ENCODE data around the gene LEAP2. TPM values are rescaled to one million over a fixed set of nuclear protein-coding genes. Genes with fewer than 3 reads are reported as not detected.

Gene LEAP2, protein sequence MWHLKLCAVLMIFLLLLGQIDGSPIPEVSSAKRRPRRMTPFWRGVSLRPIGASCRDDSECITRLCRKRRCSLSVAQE
- total RNA-seq, result 1 to 10 TPM; 1.1 to 1.3 TPM
- long read RNA-seq, partial matches to known transcripts, result 0 of 2 reads
- long read RNA-seq, other reads (novel, unspliced or antisense), result 2 of 2 reads

DNA sequence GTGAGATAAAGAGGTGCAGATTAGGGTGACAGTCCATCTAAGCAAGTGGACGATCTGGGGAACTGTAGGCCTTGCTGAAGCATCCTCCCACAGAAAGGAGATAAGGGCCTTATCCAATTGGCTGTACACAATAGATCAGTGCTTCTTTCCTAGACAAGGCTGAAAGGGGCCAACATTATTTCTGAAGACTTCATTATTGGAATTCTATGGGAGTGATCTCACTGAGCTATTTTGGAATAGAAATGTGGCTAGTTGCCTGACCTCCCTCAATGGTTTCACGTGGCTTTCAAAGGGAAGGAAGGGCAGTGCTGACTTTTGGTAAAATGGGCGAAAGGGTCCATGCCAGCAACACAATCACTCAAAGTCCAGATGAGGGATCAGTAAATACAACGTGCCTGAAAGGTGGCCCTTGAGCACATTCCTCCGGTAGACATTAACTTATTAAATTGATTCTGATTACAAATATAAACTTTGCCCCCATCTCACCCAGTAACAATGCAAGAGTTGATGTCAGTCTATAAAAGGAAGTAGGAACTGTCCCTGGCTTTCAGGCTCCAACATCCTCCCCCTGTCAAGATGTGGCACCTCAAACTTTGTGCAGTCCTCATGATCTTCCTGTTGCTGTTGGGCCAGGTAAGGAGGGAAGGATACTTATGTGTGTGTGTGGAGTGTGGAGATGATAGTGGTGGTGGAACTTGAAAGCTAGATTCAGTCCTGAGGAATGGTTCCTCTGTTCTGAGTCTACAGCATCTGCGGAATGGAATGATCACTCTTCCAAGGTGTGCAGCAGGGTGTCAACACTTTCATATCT lies at the start of gene LEAP2:
Gene LEAP2, plus strand, starts transcription at position 550 of the 811 bp plus-strand sequence. Its CDS starts 27 bp downstream, at position 577.
- DNase-seq (no peak), ATAC-seq (peak; percentile 33 to 49)
- intact Hi-C loops (cut with DNase I), result no loop called here

- intact Hi-C loops (cut with DNase I), result loop anchor here (5.0 to 10.0 kb wide), 2 partner anchors 442 to 450 kb away; no protein-coding TSS in a partner anchor
- ATAC-seq (no peak), DNase-seq (no peak)
Measured at GRCh38 chr5:132824426-132824825, 49.0 kb upstream of the LEAP2 start.

- intact Hi-C loops (cut with DNase I), result loop anchor here in 1 of 2 donors (10.0 kb wide), 1 partner anchor 450 kb away; no protein-coding TSS in a partner anchor
- ATAC-seq (no peak), DNase-seq (no peak)
Measured at GRCh38 chr5:132825033-132825833, 48.2 kb upstream of the LEAP2 start.

- DNase-seq, result no peak
- no peak for ATAC-seq
- intact Hi-C loops (cut with DNase I), result loop anchor here in 1 of 2 donors (10.0 kb wide), 1 partner anchor 451 kb away; no protein-coding TSS in a partner anchor
Measured at GRCh38 chr5:132825834-132826391, 47.6 kb upstream of the LEAP2 start.

- intact Hi-C loops (cut with DNase I), result loop anchor here in 1 of 2 donors (10.0 kb wide), 1 partner anchor 452 kb away; no protein-coding TSS in a partner anchor
- no peak for ATAC-seq
- DNase-seq, result no peak
Measured at GRCh38 chr5:132826424-132827082, 46.9 kb upstream of the LEAP2 start.

DNA sequence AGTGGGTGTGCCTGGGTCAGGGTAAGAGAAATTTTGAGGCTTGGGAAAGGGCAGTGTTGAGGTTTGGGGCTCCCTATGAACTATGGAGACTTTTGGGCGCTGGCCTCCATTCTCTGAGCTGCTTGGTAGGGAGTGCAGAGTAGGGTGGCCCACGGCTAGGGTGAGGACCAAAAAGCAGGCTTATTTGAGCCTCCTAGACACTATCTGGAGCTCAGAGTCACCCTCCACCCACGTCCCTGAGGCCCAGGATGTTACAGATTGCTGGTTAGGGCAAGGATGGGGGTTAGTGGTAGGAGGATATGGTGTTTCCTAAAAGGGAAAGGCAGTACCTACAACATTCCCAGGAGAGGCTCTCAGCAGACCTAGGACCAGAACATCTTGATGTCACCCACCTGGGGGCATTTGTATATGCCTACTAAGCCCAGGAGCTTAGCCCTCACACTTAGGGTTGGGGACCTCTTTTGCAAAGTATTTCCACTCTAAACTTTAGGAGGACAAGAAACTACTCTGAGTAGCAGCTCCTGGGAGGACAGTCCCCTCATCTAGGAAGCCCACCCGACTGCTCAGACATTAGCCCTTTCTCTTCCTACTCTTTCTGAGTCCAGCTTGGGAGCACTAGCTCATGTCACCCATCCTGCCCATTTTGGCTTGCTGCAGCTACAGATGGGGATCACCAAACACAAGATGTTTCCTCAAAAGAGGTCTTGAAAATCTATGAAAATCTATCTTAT lies 45.4 kb upstream of the LEAP2 start:
- ATAC-seq (no peak), DNase-seq (no peak)
- intact Hi-C loops (cut with DNase I), result loop anchor here in 1 of 2 donors (10.0 kb wide), 1 partner anchor 453 kb away; no protein-coding TSS in a partner anchor

- intact Hi-C loops (cut with DNase I), result loop anchor here in 1 of 2 donors (10.0 kb wide), 1 partner anchor 454 kb away; no protein-coding TSS in a partner anchor
- DNase-seq (no peak), ATAC-seq (no peak)
Measured at GRCh38 chr5:132828846-132829494, 44.5 kb upstream of the LEAP2 start.

DNA sequence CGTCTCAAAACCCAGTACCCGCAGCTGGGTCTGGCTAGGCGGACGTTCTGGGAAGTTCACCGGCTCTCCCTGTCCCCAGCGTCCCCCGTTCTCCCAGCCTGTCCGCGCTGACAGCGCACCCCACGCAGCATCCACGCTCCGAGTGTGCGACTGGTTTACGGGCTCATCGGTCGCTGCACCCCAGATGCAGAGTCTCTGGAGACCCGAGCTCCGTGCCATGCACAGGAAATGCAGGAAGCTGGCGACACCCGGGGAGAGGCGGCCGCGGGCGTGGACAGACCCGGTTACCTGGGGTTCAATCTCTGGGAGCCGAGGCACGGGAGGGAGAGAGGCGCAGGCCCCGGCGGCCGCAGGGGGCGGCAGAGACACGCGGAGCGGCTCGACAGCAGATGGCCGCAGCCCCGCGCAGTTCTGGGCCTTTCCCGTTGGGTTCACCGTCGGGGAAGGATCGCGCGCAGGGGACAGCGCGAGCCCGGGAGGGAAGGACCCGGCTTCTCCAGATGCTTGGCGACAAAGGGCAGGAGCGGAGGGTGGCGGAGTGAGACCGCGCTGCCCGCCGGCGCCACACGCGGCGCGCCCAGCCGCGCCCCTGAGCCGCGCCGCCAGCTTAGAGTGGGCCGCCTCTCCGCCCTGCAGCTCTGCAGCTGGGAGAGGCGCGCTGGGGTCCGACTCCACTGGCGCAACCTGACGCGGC lies 43.6 kb upstream of the LEAP2 start:
- ATAC-seq (peak; percentile 90 to 94), DNase-seq (peak; percentile 84)
- intact Hi-C loops (cut with DNase I), result loop anchor here (2.0 to 10.0 kb wide), 3 partner anchors 47 to 455 kb away; no protein-coding TSS in a partner anchor

GRCh38 chr5:132830436-132831094 lies 42.9 kb upstream of the LEAP2 start, which contains the start of gene SHROOM1:
SHROOM1 (minus strand) TSS chr5:132830647; CDS start chr5:132826140, 4,507 bp downstream.
- intact Hi-C loops (cut with DNase I), result loop anchor here (2.0 to 5.0 kb wide), 2 partner anchors 47 to 52 kb away; no protein-coding TSS in a partner anchor
- DNase-seq (peak; percentile 79), ATAC-seq (peak; percentile 76 to 81)

- intact Hi-C loops (cut with DNase I), result loop anchor here (2.0 to 5.0 kb wide), 2 partner anchors 46 to 52 kb away; no protein-coding TSS in a partner anchor
- no peak for ATAC-seq
Measured at GRCh38 chr5:132831095-132831860, 42.2 kb upstream of the LEAP2 start.

GRCh38 chr5:132832612-132833011 lies 40.9 kb upstream of the LEAP2 start:
- intact Hi-C loops (cut with DNase I), result loop anchor here in 1 of 2 donors (5.0 kb wide), 1 partner anchor 45 kb away; no protein-coding TSS in a partner anchor
- ATAC-seq, result no peak
- no peak for DNase-seq

More at GRCh38 chr5:132831095-132831860, 42.2 kb upstream of the LEAP2 start:
- no peak for DNase-seq

GRCh38 chr5:132834057-132834456 lies 39.4 kb upstream of the LEAP2 start:
- DNase-seq (no peak), ATAC-seq (no peak)
- intact Hi-C loops (cut with DNase I), result loop anchor here in 1 of 2 donors (5.0 kb wide), 1 partner anchor 43 kb away; no protein-coding TSS in a partner anchor

DNA sequence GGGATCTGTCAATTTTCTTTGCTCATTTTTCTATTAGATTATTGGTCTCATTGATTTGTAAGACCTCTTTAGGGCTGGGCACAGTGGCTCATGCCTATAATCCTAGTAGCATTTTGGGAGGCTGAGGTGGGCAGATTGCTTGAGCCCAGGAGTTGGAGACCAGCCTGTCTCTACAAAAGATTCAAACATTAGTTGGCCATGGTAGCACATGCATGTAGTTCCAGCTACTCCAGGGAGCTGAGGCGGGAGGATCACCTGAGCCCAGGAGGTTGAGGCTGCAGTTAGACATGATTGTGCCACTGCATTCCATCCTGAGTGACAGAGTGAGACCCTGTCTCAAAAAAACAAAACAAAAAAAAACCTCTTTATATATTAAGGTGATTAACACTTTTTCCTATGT lies 36.6 kb upstream of the LEAP2 start:
- ATAC-seq, result no peak
- intact Hi-C loops (cut with DNase I), result no loop called here

GRCh38 chr5:132837868-132838267 lies 35.6 kb upstream of the LEAP2 start:
- ATAC-seq (no peak), DNase-seq (no peak)
- intact Hi-C loops (cut with DNase I), result no loop called here

More for the DNA sequence above, 36.6 kb upstream of the LEAP2 start:
- no peak for DNase-seq
